K562 (cell line): ENCODE data around the gene NPR2. TPM values are rescaled to one million over a fixed set of nuclear protein-coding genes. Genes with fewer than 3 reads are reported as not detected.

Source experiments
- ATAC-seq: fragments of 200-7000 bp; cut with Tn5 transposase; 3 replicates; pipeline ENCODE4 v1.9.1; 2020; ENCODE audit warnings: moderate library complexity
- BruUV-seq: library from RNA; stranded (reverse); fragments of 400-500 nt; replicated peaks from 2 replicates; lab custom pipeline; 2021; lab: Mats Ljungman, UMichigan
- CTCF ChIA-PET: fragments of 300-600 bp; formaldehyde crosslinking; extraction: SDS; loops from one replicate; lab custom pipeline; 2021; ENCODE audit warnings: low intra/inter-chr PET ratio; lab: Yijun Ruan, JAX
- POLR2A ChIA-PET: fragments of 300-600, 350-650 bp; sonication (Branson Sonifier 250); formaldehyde crosslinking; extraction: SDS; loops from one replicate; lab custom pipeline; 2021; ENCODE audit warnings: antibody characterized with exemption, inconsistent platforms; lab: Yijun Ruan, JAX
- DNase-seq, 4 experiments: peaks; one replicate each; pipeline versions ENCODE4 v3.0.0 to v3.0.0-alpha.2; 2011 to 2018; ENCODE audit warnings: low spot score in 3 of 4, mixed read lengths in 3 of 4; ENCODE audit errors: extremely low read depth in 1 of 4
- FAIRE-seq: peaks from 2 replicates; lab custom pipeline; 2011; peaks lifted over from hg19 to GRCh38; lab: Jason Lieb, UNC
- H2AFZ ChIP-seq: 2 replicates; pipeline ENCODE4 v1.6.0; 2011; ENCODE audit warnings: low read depth, low read length, control low read depth, inconsistent platforms
- H3K27ac ChIP-seq: fragments of 200-600 bp; 3 replicates; pipeline ENCODE4 v1.8.0; 2011; ENCODE audit warnings: low read depth, mild to moderate bottlenecking, control low read depth, inconsistent platforms, low read length, moderate library complexity, mixed read lengths; ENCODE audit errors: extremely low read depth
- H3K27me3 ChIP-seq, 2 experiments: fragments of 300-600 bp in 1 of 2; 2 replicates in 1 of 2; 3 replicates in 1 of 2; pipeline versions ENCODE4 v1.6.0 to v1.8.0; 2011; ENCODE audit warnings: inconsistent platforms in 2 of 2, low read length in 2 of 2, mild to moderate bottlenecking in 1 of 2, mixed read lengths in 1 of 2, moderate library complexity in 1 of 2; ENCODE audit not compliant: control insufficient read depth in 2 of 2, insufficient read depth in 2 of 2
- H3K36me3 ChIP-seq: fragments of 300-600 bp; 3 replicates; pipeline ENCODE4 v1.8.0; 2011; ENCODE audit warnings: mild to moderate bottlenecking, low read length, inconsistent platforms; ENCODE audit not compliant: control insufficient read depth, insufficient read depth
- H3K4me1 ChIP-seq, 2 experiments: fragments of 200-600 bp in 1 of 2; replicated peaks in 1 of 2; 2 replicates in 1 of 2; 3 replicates in 1 of 2; pipeline versions ENCODE4 v1.5.1 to v1.8.0; 2011; ENCODE audit warnings: inconsistent platforms in 2 of 2, low read length in 2 of 2, mild to moderate bottlenecking in 1 of 2, mixed read lengths in 1 of 2, moderate library complexity in 1 of 2; ENCODE audit not compliant: control insufficient read depth in 2 of 2, insufficient read depth in 2 of 2
- H3K4me2 ChIP-seq: 2 replicates; pipeline ENCODE4 v1.6.1; 2011; ENCODE audit warnings: low read length, control low read depth, inconsistent platforms, mixed read lengths; ENCODE audit not compliant: insufficient read depth
- H3K4me3 ChIP-seq: fragments of 200-600 bp; sonication (generic), shearing (Covaris generic); 2 replicates; pipeline ENCODE4 v1.5.1; 2016; ENCODE audit warnings: control low read depth, inconsistent platforms
- H3K79me2 ChIP-seq: fragments of 200-600 bp; 3 replicates; pipeline ENCODE4 v1.8.0; 2011; ENCODE audit warnings: low read length, inconsistent platforms; ENCODE audit not compliant: control insufficient read depth, insufficient read depth
- H3K9ac ChIP-seq, 2 experiments: 2 replicates each; pipeline versions ENCODE4 v1.6.0 to v1.6.1; 2011; ENCODE audit warnings: low read depth in 2 of 2, low read length in 2 of 2, control low read depth in 1 of 2, inconsistent platforms in 1 of 2, mild to moderate bottlenecking in 1 of 2, mixed read lengths in 1 of 2; ENCODE audit not compliant: insufficient read depth in 1 of 2
- H3K9me1 ChIP-seq: one replicate; pipeline ENCODE4 v1.6.0; 2011; ENCODE audit warnings: inconsistent platforms, mild to moderate bottlenecking, low read length, moderate library complexity; ENCODE audit not compliant: control insufficient read depth, insufficient read depth
- H3K9me3 ChIP-seq: replicated peaks from 2 replicates; pipeline ENCODE4 v1.5.1; 2011; ENCODE audit warnings: low read depth, low read length, inconsistent platforms; ENCODE audit not compliant: control insufficient read depth, insufficient read depth
- H4K20me1 ChIP-seq: replicated peaks from 2 replicates; pipeline ENCODE4 v1.6.1; 2011; ENCODE audit warnings: low read length, inconsistent platforms, mixed read lengths; ENCODE audit not compliant: control insufficient read depth, insufficient read depth
- CTCF ChIP-seq, 3 experiments: IDR thresholded peaks in 2 of 3; conservative IDR thresholded peaks in 1 of 3; 2 replicates each; pipeline ENCODE4 v1.5.1; 2011 to 2012; ENCODE audit warnings: low read length in 3 of 3, mild to moderate bottlenecking in 3 of 3, control low read depth in 2 of 3, improper control_type of control experiment in 1 of 3, inconsistent platforms in 1 of 3, low read depth in 1 of 3, mixed read lengths in 1 of 3, moderate library complexity in 1 of 3; ENCODE audit not compliant: insufficient read depth in 2 of 3
- TAF15 ChIP-seq: fragments of 200-400 bp; formaldehyde crosslinking; IDR thresholded peaks from 2 replicates; pipeline ENCODE4 v1.6.1; 2017; ENCODE audit warnings: mild to moderate bottlenecking, low read depth, low read length, moderate library complexity
- WGBS: fragments of 100-300 bp; shearing (Covaris generic); methylation state at CpG from one replicate; pipeline ENCODE4 v1.1.6; 2016; ENCODE audit warnings: low coverage, mixed read lengths; ENCODE audit not compliant: insufficient coverage; ENCODE audit errors: missing lambda C conversion rate; 5-methylcytosine and 5-hydroxymethylcytosine counted together
- in situ Hi-C: fragments of 300-500 bp; cut with MboI; formaldehyde crosslinking; loops from 4 replicates; pipeline ENCODE4 v1.15.0; 2018; ENCODE audit warnings: inconsistent platforms, mixed read lengths
- intact Hi-C: fragments of 100-400 bp; cut with micrococcal nuclease; formaldehyde crosslinking; loops from 2 replicates; pipeline ENCODE4 v1.14.2; 2022
- polyA plus RNA-seq, 8 experiments: library from polyadenylated mRNA; depleted of rRNA in 4 of 8; stranded (reverse) in 5 of 8; unstranded in 3 of 8; fragments of >200 nt; fragmentation: Nextera tagmentation in 2 of 8; fragmentation: Illumina TruSeq in 1 of 8; extraction: Ambion mirVana in 2 of 8; extraction: Trizol in 1 of 8; gene quantifications; 2 replicates each; pipeline versions ENCODE4 v1.2.1 to v1.2.3, GENCODE V29; 2011 to 2014; ENCODE audit warnings: inconsistent platforms in 1 of 8, missing spikeins in 1 of 8
- total RNA-seq, 7 experiments: library from RNA; depleted of rRNA in 6 of 7; stranded (reverse); fragments of >200 nt in 6 of 7; fragmentation: Illumina TruSeq in 2 of 7; extraction: Trizol in 2 of 7; gene quantifications; 2 replicates each; pipeline versions ENCODE4 v1.2.1 to v1.2.3, GENCODE V29; 2011 to 2021; ENCODE audit warnings: low replicate concordance in 1 of 7

NPR2 gene
- total and polyA plus RNA-seq, 9 of the 15 experiments (the other 6 are each of a cell fraction or from before 2014, with no cell fraction given), result 2.4 to 12.9 (median 6.0) TPM

DNA sequence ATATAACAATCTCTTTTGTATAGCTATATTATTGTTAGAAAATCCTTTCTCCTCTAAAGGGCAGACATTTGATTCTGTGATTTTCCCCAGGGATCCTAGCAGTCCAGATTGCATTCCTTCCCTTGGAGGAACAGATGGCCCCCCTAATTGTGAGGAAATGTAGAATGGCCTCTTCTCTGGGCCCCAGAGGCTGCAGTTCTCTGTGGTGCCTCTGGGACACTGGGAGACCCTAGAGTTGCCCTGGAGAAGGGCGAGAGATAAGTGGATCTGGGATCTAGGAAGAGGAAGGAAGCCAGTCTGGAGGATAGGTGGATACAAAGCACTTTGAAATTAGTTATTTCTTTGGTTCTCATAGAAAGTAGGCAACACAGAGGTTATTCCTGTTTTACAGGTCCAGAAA, 25.3 kb downstream of the NPR2 start:
- intact Hi-C loops (loop anchor here (10.0 kb wide), 2 partner anchors 82 to 152 kb away; partner anchors contain the start of genes ARHGEF39, CREB3 and TLN1), in situ Hi-C loops (no loop called here)
- H3K9ac ChIP-seq, result no peak overlapping the region
- H3K9me1 ChIP-seq, result peaks cover 4% of the 10 kb centered on the region
- CTCF ChIA-PET, result no interaction called here
- no TSS peak for BruUV-seq
- FAIRE-seq (no peak), DNase-seq (peak in 2 of 4 experiments; percentile 12 to 16), ATAC-seq (no peak)
- H3K36me3 ChIP-seq, result no peaks in the 10 kb centered on the region
- H3K27me3 ChIP-seq, result no peaks in the 10 kb centered on the region
- POLR2A ChIA-PET, result no interaction called here
- H3K4me3 ChIP-seq, result no peak overlapping the region
- H3K4me2 ChIP-seq, result no peak overlapping the region
- H3K4me1 ChIP-seq, result peaks cover 17 to 25% of the 10 kb centered on the region in 2 experiments
- no peaks in the 10 kb centered on the region; the same call in 1 of the 2 replicates for H3K9me3 ChIP-seq
- H2AFZ ChIP-seq, result no peak overlapping the region
- no peak overlapping the region for H3K27ac ChIP-seq
- 71% methylated on average over 1 of the region's 1 CpG for WGBS
- TF ChIP-seq CTCF (IDR thresholded peaks at IDR 0.05 in 2 of 3, conservative IDR thresholded peaks at IDR 0.05 in 1 of 3; ENCODE audit: insufficient read depth in 2 of 3, low read depth in 1 of 3, low read length in 3 of 3) (0 out of 6 replicates have a peak, but pooled peaks of 1 of the 3 experiments have one; percentile 26), TAF15 (no peak)
- TF ChIP-seq, all 486 proteins: peak for 1
- H3K79me2 ChIP-seq, result peaks cover 12% of the 10 kb centered on the region; the same call in 2 of the 3 replicates
- no peaks in the 10 kb centered on the region for H4K20me1 ChIP-seq
